Activated CD4-positive, alpha-beta T cell treated with anti-CD3 and anti-CD28 coated beads for 4 hours (primary cell): ENCODE results near the gene TBXAS1.
A peak's percentile ranks its signal among the peaks of the same experiment; 100 is the strongest.

Experiments
- DNase-seq, 2 donors: peaks; one replicate each; pipeline ENCODE4 v3.0.0-alpha.2; 2020

Gene TBXAS1

DNA sequence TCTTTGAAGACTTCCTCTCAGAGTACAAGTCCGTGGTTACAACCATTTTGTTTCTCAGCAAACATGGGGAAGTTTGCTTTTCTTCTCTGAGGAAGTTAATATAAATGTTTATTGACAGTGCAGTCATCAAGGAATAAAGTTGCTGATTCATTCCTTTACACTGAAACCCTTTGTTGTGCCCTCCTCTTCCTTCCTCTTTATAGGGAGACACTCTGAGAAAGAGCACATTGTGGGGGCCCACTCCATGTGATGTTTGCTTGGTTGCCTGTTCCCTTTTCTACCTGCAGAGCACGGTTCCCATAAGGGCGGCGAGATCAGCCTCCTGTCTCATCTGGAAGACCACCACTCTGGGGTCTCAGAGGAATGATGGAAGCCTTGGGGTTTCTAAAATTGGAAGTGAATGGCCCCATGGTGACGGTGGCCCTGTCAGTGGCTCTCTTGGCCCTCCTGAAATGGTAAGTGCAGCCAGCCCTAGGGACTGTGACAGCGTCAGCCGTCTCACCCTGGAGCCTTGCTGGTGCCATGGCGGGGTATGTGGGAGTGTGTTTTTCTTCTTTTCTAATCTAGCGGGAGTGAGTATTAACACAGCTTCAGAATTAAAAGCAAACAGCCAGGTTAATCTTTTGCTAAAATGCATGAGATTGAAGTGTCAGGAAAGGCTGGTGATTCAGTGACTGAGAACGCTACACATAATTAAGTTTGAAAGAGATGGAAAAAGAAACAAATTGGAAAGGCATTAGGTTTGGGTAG, at the start of gene TBXAS1:
TBXAS1 (plus strand) TSS at position 240 of the 750 bp plus-strand sequence; CDS start at position 367, 127 bp downstream.
- peak in 1 of 2 donors; percentile 14 for DNase-seq

DNA sequence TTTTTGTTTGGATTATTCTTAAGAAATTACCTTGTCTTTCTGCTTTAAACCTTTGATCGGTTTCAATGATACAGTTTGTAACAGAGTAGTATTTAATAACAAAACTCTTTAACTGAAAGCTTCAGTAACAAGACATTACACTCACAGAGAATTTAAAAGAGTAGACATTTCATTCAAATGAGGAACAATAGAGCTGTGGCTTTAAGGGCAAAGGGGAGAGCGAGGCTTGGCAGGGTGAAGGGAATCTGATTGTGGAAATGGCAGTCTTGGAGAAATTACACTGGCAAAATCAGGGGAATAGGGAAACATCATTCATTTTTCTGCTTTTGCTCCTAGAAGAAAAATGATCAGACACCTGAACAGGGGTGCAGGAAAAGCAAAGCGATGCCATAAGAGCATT, 46.1 kb upstream of the TBXAS1 start:
- no peak for DNase-seq

DNA sequence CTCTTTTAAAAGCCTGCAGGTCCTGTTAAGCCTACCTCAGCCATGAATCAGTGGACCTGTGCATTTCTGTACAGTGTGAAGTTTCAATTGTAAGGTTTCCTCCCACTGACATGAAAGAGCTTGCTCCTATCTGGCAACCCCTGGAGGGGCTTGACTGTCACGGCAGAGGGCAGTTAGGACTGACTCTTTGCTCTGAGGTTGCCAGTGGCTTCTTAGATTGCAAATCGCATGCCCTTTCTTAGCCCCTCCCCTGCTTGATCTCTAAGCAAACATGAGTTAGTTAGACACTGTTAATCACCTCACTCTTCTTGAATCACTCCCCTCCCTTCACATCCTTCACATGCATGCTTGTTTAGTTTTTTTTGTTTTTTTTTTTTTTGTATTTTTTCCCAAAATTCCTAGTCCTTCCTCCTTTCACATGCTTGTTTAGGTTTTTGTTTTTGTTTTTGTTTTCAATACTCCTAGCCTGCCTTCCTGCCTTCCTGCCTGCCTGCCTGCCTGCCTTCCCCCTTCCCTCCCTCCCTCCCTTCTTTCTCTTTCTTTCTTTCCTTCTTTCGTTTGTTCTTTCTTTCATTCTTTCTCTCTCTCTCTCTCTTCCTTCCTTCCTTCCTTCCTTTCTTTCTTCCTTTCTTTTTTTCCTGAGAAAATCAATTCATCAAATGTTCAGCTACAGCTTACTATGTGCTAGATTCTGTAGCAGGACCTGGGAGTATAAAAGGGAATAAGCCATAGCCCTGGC, 45.2 kb upstream of the TBXAS1 start:
- DNase-seq: no peak

DNA sequence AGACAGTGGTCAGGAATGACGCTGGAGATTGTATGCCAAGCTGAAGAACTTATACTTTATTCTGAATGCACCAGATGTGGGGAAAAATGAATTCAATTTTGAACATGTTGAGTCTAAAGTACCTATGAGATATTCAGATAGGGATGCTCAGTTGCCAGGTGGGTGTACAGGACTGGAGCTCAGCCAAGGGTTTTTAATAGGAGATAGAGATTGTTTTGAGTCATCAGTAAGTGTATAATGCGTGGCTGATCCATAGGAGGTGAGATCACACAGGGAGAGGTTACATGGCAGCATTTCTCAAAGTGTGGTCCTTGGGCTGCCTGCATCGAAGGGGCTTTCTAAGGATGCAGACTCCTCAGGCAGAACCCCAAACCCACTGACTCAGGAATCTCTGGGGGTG, 44.4 kb upstream of the TBXAS1 start:
- no peak for DNase-seq

DNA sequence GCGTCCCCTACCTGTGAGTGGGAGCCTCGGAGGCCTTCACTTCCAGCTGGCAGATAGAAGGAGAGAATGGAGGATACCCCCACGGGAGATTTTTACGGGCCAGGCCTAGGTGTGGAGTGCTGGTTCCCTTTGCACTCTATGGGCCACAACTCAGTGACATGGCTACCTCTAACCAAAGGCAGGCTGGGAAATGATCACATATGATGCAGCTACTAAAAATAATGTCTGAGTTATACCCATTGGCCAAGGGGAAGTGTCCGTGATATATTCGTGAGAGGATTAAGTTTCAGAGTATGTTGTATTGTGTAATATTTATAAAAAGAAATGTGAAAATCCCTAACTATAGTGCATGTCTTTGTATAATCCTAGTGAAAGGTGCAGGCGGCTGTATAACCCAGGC, 37.7 kb upstream of the TBXAS1 start:
- no peak for DNase-seq

DNA sequence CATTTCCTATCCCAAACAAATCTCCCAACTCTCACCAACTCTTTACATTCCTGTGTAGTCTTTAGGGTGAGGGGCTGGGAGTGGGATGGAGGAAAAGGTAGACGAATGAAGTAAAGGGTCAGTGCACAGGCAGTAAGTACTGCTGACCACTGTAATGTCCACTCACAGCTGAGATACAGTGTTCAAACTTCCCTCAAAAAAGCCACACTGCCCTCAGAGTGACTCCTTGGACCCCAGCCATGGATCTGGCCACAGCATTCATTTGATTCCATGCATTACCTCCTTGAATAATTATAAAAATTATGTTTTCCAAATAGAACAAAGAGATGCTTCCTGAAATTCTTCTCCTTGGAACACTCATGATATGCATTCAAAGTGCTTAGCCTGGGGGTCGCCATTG, 31.5 kb upstream of the TBXAS1 start:
- DNase-seq: no peak

DNA sequence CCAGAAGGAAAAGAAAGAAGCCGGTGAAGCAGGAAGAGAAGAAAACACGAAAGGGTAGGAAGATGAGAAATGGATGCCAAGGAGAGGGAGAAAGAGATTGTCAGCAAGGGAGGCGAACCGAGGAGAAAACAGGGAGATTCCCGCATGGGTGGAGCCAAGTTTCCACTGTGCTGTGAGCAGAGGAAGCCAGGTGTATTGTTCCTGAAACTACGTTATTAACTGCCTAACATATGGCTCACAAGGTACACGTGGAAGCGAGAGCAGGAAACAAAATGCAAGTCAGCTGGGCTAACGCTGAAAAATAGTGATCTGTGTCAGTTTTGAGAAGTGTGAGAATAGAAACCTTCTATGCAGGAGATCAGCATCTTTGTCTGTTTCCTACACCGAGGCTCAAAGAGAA, 30.8 kb upstream of the TBXAS1 start:
- DNase-seq: no peak

DNA sequence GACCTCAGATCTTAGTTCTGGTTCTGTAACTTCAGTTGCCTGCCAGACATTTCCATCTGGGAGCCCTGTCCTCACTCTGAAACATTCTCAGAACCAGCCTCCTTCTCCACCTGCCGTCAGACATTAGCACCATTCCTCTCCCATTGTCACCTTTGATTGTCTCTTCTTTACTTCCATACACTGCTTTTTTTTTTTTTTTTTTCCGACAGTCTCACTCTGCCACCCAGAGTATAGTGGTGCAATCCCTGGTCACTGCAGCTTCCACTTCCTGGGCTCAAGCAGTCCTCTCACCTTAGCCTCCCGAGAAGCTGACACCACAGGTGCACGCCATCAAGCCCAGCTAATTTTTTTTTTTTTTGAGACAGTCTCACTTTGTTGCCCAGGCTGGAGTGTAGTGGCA, 30.2 kb upstream of the TBXAS1 start:
- DNase-seq: no peak

GRCh38 chr7:139799586-139799985, 29.5 kb upstream of the TBXAS1 start:
- DNase-seq: no peak

- DNase-seq: no peak
Observed at GRCh38 chr7:139804571-139804970, 24.5 kb upstream of the TBXAS1 start.

DNA sequence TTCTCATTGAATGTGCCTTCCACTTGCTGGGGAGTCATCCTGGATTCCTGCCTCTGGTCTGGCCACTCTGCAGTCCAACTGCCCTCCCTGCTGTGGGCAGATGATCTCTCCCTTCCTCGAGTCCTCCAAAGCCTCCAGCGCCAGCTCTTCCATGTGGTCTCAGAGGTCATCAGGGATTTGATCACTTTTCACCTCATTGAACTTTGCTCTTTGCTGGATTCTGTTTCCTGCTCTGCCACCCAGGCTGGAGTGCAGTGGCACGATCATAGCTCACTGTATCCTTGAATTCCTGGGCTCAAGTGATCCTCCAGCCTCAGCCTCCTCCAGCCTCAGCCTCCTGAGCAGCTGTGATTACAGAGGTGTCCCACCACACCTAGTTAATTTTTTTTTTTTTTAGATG, 22.1 kb upstream of the TBXAS1 start:
- no peak for DNase-seq

- no peak for DNase-seq
Observed at GRCh38 chr7:139808427-139808826, 20.6 kb upstream of the TBXAS1 start.

- no peak for DNase-seq
Observed at GRCh38 chr7:139808846-139809442, 20.1 kb upstream of the TBXAS1 start.

DNA sequence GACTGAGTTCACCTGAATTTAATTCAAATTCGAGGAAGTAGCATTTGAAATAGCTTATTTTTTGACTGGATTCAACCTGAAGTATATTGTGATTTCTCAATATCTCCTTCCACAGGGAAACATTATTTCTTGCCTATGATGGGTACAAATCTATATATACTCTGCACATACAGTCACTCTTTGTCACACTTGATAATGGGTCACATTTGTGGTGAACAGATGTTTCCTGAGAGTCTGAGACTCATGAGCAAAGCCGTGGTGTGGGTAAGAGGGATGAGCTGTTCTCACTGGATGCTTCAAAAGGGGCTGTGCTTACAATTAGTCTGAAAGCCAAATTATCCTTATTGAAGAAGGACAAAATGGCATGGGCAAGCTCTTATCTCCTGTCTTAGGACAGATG, 18.0 kb upstream of the TBXAS1 start:
- DNase-seq: no peak

DNA sequence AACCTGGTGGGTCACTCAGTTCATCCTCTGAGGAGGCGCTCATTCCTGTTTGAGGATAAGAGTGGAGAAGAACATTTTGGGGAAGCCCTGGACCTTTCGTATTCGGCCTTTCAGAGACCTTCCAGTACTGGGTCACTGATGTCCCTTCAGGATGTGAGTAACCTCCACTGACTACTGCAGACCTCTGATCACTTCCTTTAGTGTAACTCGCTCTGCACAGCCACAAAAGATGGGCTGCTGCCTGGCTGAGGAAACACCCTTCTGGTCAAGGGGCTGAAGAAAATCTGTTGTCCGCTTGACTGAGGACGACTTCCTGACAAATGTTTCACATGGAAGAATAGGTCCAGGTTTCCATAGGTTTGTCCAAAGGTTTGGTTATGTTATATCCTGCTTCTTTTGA, 15.9 kb upstream of the TBXAS1 start:
- no peak for DNase-seq

- no peak for DNase-seq
Observed at GRCh38 chr7:139813689-139814088, 15.4 kb upstream of the TBXAS1 start.

- DNase-seq: no peak
Observed at GRCh38 chr7:139817249-139817648, 11.8 kb upstream of the TBXAS1 start.

DNA sequence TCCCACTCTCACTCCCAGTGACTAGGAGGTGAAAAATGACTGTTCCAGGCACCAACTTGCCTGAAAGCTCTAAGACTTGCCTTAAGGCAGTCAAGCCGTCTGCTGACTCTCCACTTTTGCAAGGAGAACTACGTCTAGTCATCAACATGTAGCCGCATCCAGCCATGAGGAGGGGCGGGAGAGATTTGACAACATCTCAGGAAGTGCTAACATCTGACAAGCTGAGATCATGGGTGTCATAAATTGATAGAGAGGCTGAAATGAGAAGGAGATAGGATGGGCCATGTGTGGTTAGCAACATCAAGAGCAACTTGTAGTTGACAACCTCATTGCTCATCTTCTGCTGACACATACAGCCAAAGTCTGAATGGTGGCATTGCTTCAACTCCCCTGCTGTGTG, 9.0 kb upstream of the TBXAS1 start:
- DNase-seq: no peak

DNA sequence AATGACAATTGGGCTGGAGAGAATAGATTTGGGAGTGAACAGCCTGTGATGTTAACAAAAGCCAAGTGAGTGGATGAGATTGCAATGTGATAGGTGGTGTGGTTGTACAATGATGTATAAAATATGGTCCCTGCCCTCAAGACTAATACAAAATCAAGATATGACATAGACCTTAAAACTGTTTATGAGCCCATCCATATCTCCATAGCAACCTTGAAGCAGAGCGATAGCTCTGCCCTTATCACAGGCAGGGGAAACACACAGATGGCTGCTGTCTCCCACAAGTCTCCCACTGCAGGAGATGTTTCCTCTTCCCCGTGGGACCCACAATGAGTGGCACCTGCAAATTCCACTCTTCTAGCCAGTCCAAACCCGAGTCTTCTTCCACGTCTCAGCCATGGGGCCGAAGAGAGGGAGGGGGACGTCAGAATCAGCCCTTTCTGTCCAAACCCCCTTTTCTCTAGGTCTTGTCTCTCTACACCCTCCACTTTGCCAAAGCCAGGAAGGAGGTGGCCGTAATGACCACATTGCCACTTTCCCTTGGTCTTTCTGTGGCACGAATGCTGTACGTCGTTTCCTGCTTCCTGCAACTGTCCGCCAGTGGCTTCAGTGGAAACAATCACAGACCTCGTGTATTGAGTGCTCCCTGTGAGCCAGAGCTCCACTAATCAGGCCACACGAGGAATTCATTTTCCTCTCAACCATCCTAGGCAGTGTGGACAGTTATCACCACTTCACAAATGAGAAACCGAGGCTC, 7.5 kb upstream of the TBXAS1 start:
- no peak for DNase-seq

- no peak for DNase-seq
Observed at GRCh38 chr7:139822855-139823254, 6.2 kb upstream of the TBXAS1 start.

DNA sequence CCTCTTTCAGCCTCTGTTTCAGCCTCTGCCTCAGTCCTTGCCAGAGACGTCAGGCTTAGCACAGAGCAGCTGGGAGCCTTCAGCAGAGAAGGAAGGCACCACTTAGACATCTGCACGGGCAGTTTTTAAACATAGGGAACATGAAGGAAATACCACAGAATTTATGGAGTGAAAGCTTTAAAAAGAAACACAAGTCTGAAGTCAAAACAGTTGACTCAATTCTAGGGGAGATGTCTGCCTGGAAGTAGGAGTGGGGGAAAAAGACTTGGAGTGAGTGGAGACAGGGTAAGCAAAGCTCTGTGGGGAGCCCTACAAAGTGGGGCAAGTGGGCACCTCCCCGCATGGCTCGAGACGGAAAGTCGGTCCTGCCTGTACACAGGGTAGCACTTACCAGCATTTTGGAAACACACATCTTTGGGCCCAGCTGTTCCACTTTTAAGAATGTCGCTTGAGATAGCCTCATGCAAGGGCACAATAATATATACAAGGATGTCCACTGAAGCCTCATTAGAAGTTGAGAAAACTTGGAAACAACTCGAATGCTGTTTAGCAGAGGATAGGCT, 5.0 kb upstream of the TBXAS1 start:
- no peak for DNase-seq

- no peak for DNase-seq
Observed at GRCh38 chr7:139825666-139826290, 3.3 kb upstream of the TBXAS1 start.

DNA sequence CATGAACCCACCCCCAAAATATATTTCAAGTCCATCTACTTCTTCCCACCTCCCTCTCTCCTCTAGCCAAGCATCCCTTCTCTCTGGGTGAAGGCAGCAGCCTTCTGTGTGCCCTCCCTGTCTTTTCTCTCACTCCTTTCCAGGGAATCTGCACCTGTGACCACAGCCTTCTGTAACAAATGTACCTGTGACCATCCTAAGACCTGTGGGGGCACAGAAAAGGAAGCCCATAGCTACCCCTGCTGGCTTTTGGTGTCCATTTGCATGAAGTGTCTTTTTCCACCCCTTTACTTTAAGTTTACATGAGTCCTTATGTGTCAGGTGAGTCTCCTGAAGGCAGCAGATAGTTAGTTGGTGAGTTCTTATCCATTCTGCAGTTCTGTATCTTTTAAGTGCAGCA, 2.0 kb upstream of the TBXAS1 start:
- no peak for DNase-seq
